ENCODE results near the gene SCN2A. TPM values are rescaled to one million over a fixed set of nuclear protein-coding genes. Genes with fewer than 3 reads are reported as not detected.

Gene SCN2A
- total RNA-seq, 2 donors from 2014 or later: 1.8 TPM; not detected in 1

GRCh38 chr2:165273176-165273575 is 34.0 kb downstream of the SCN2A start:
- DNase-seq (ENCODE audit: low spot score) (no peak), ATAC-seq (ENCODE audit: insufficient number of reproducible peaks, low FRiP score, low read depth) (no peak)
- no peaks in the 10 kb centered on the region for H3K36me3 ChIP-seq
- no peak overlapping the region for H3K27ac ChIP-seq
- no peak overlapping the region for H3K4me3 ChIP-seq
- H3K27me3 ChIP-seq (replicated peaks; ENCODE audit: insufficient read depth): no peaks in the 10 kb centered on the region
- H3K4me1 ChIP-seq (ENCODE audit: control insufficient read depth in 1 of 2, low read depth in 2 of 2): peaks cover 7 to 11% of the 10 kb centered on the region in 2 donors
- TF ChIP-seq CTCF (IDR thresholded peaks at IDR 0.05): no peak
- no peaks in the 10 kb centered on the region for H3K9me3 ChIP-seq

GRCh38 chr2:165274698-165275097 is 35.5 kb downstream of the SCN2A start:
- Histone ChIP-seq H3K27ac (peak overlapping the region; percentile 12 to 42), H3K9me3 (no peaks in the 10 kb centered on the region), H3K4me1 (ENCODE audit: control insufficient read depth in 1 of 2, low read depth in 2 of 2) (peaks cover 7 to 11% of the 10 kb centered on the region in 2 donors), H3K27me3 (replicated peaks; ENCODE audit: insufficient read depth) (no peaks in the 10 kb centered on the region), H3K36me3 (no peaks in the 10 kb centered on the region), H3K4me3 (peak overlapping the region; percentile 15)
- no peak for TF ChIP-seq CTCF (IDR thresholded peaks at IDR 0.05)
- ATAC-seq (ENCODE audit: insufficient number of reproducible peaks, low FRiP score, low read depth): peak; percentile 62
- DNase-seq (ENCODE audit: low spot score): no peak

GRCh38 chr2:165275932-165276331 is 36.7 kb downstream of the SCN2A start:
- H3K9me3 ChIP-seq: no peaks in the 10 kb centered on the region
- no peak overlapping the region for H3K4me3 ChIP-seq
- ATAC-seq (ENCODE audit: insufficient number of reproducible peaks, low FRiP score, low read depth): no peak
- H3K27ac ChIP-seq: peak overlapping the region in 1 of 2 donors; percentile 28
- H3K4me1 ChIP-seq (ENCODE audit: control insufficient read depth in 1 of 2, low read depth in 2 of 2): peaks cover 7 to 11% of the 10 kb centered on the region in 2 donors
- DNase-seq (ENCODE audit: low spot score): no peak
- TF ChIP-seq CTCF (IDR thresholded peaks at IDR 0.05): no peak
- H3K36me3 ChIP-seq: no peaks in the 10 kb centered on the region
- H3K27me3 ChIP-seq (replicated peaks; ENCODE audit: insufficient read depth): no peaks in the 10 kb centered on the region

- H3K9me3 ChIP-seq: no peaks in the 10 kb centered on the region
- no peak for DNase-seq (ENCODE audit: low spot score)
- no peaks in the 10 kb centered on the region for H3K27me3 ChIP-seq (replicated peaks; ENCODE audit: insufficient read depth)
- peaks cover 7 to 11% of the 10 kb centered on the region in 2 donors for H3K4me1 ChIP-seq (ENCODE audit: control insufficient read depth in 1 of 2, low read depth in 2 of 2)
- no peaks in the 10 kb centered on the region for H3K36me3 ChIP-seq
- no peak overlapping the region for H3K27ac ChIP-seq
- no peak overlapping the region for H3K4me3 ChIP-seq
- no peak for TF ChIP-seq CTCF (IDR thresholded peaks at IDR 0.05)
- no peak for ATAC-seq (ENCODE audit: insufficient number of reproducible peaks, low FRiP score, low read depth)
Measured at GRCh38 chr2:165277295-165277694, 38.1 kb downstream of the SCN2A start.

- Histone ChIP-seq H3K27me3 (replicated peaks; ENCODE audit: insufficient read depth) (no peaks in the 10 kb centered on the region), H3K4me1 (ENCODE audit: control insufficient read depth in 1 of 2, low read depth in 2 of 2) (peaks cover 7 to 11% of the 10 kb centered on the region in 2 donors), H3K9me3 (no peaks in the 10 kb centered on the region), H3K4me3 (no peak overlapping the region), H3K27ac (no peak overlapping the region), H3K36me3 (no peaks in the 10 kb centered on the region)
- DNase-seq (ENCODE audit: low spot score): no peak
- ATAC-seq (ENCODE audit: insufficient number of reproducible peaks, low FRiP score, low read depth): no peak
- TF ChIP-seq CTCF (IDR thresholded peaks at IDR 0.05): no peak
Measured at GRCh38 chr2:165277860-165278656, 38.8 kb downstream of the SCN2A start.

Data from thoracic aorta (tissue), 2 donors.